GM12878 (cell line): Measurements from ENCODE around the gene LDLRAD3. TPM values are rescaled to one million over a fixed set of nuclear protein-coding genes. Genes with fewer than 3 reads are reported as not detected.

ENCODE experiments used
- ATAC-seq: fragments of 200-7000 bp; cut with Tn5 transposase; 3 replicates; pipeline ENCODE4 v1.9.1; 2020; ENCODE audit warnings: mild to moderate bottlenecking, moderate library complexity
- BruUV-seq: library from RNA; stranded (reverse); fragments of 400-500 nt; replicated peaks from 2 replicates; lab custom pipeline; 2021; lab: Mats Ljungman, UMichigan
- CTCF ChIA-PET: fragments of 300-600 bp; sonication (Branson Sonifier 250); formaldehyde crosslinking; extraction: SDS; loops from one replicate; lab custom pipeline; 2021; ENCODE audit warnings: inconsistent platforms; lab: Yijun Ruan, JAX
- POLR2A ChIA-PET: fragments of 350-600 bp; formaldehyde crosslinking; extraction: SDS; loops from one replicate; lab custom pipeline; 2021; ENCODE audit warnings: inconsistent platforms; lab: Charles Lee
- RAD21 ChIA-PET: fragments of 300-600 bp; sonication (Branson Sonifier 250); formaldehyde crosslinking; loops from one replicate; lab custom pipeline; 2023; ENCODE audit warnings: antibody characterized with exemption; ENCODE audit not compliant: unreplicated experiment; lab: Charles Lee
- SMC1A ChIA-PET: fragments of 300-600 bp; sonication (Branson Sonifier 250); formaldehyde crosslinking; loops from one replicate; lab custom pipeline; 2023; ENCODE audit not compliant: unreplicated experiment, uncharacterized antibody; lab: Charles Lee
- DNase-seq: peaks from one replicate; pipeline ENCODE4 v3.0.0-alpha.2; 2011; ENCODE audit warnings: low read depth, low spot score
- FAIRE-seq: peaks from 3 replicates; lab custom pipeline; 2011; peaks lifted over from hg19 to GRCh38; lab: Jason Lieb, UNC
- H2AFZ ChIP-seq: 2 replicates; pipeline ENCODE4 v1.6.0; 2011; ENCODE audit warnings: low read depth, low read length, control low read depth; ENCODE audit not compliant: control insufficient read depth
- H3K27ac ChIP-seq: 2 replicates; pipeline ENCODE4 v1.5.1; 2011; ENCODE audit warnings: control low read depth; ENCODE audit not compliant: control insufficient read depth, insufficient read depth
- H3K27me3 ChIP-seq, 2 experiments: replicated peaks in 1 of 2; 2 replicates each; pipeline versions ENCODE4 v1.6.0 to v1.6.1; 2011; ENCODE audit warnings: low read length in 1 of 2; ENCODE audit not compliant: control insufficient read depth in 2 of 2, insufficient read depth in 2 of 2
- H3K36me3 ChIP-seq, 2 experiments: 2 replicates each; pipeline ENCODE4 v1.5.1; 2011; ENCODE audit warnings: low read length in 1 of 2; ENCODE audit not compliant: control insufficient read depth in 2 of 2, insufficient read depth in 2 of 2
- H3K4me1 ChIP-seq: 2 replicates; pipeline ENCODE4 v1.6.1; 2011; ENCODE audit warnings: mild to moderate bottlenecking, low read length, moderate library complexity, mixed read lengths; ENCODE audit not compliant: control insufficient read depth, insufficient read depth
- H3K4me2 ChIP-seq: 2 replicates; pipeline ENCODE4 v1.6.0; 2011; ENCODE audit warnings: control low read depth; ENCODE audit not compliant: control insufficient read depth, insufficient read depth
- H3K4me3 ChIP-seq: fragments of 200-600 bp; sonication (generic); 2 replicates; pipeline ENCODE4 v1.5.1; 2016
- H3K79me2 ChIP-seq: 2 replicates; pipeline ENCODE4 v1.6.0; 2011; ENCODE audit warnings: low read length; ENCODE audit not compliant: control insufficient read depth, insufficient read depth
- H3K9ac ChIP-seq: 2 replicates; pipeline ENCODE4 v1.8.0; 2011; ENCODE audit warnings: low read length, control low read depth, mixed read lengths; ENCODE audit not compliant: control insufficient read depth, insufficient read depth
- H3K9me3 ChIP-seq: replicated peaks from 3 replicates; pipeline ENCODE4 v1.5.1; 2011; ENCODE audit warnings: mild to moderate bottlenecking, low read length; ENCODE audit not compliant: control insufficient read depth, insufficient read depth
- H4K20me1 ChIP-seq: 2 replicates; pipeline ENCODE4 v1.6.0; 2011; ENCODE audit not compliant: control insufficient read depth, insufficient read depth
- BRCA1 ChIP-seq: IDR thresholded peaks from 2 replicates; pipeline ENCODE4 v1.6.1; 2011; ENCODE audit warnings: low read depth, low read length, improper control_type of control experiment
- ETV6 ChIP-seq, 2 experiments: fragments of 450-650 bp in 1 of 2; IDR thresholded peaks in 1 of 2; conservative IDR thresholded peaks in 1 of 2; 2 replicates each; pipeline ENCODE4 v1.6.1; 2014; ENCODE audit warnings: antibody characterized with exemption in 1 of 2, borderline replicate concordance in 1 of 2, low read depth in 1 of 2, mild to moderate bottlenecking in 1 of 2, moderate library complexity in 1 of 2
- HDAC6 ChIP-seq: fragments of 200-600 bp; sonication (generic); IDR thresholded peaks from one replicate; pipeline ENCODE4 v1.8.0; 2017; ENCODE audit warnings: antibody characterized with exemption; ENCODE audit not compliant: unreplicated experiment
- JUNB ChIP-seq: IDR thresholded peaks from 2 replicates; pipeline ENCODE4 v1.6.1; 2016; ENCODE audit warnings: antibody characterized with exemption, mild to moderate bottlenecking
- MXI1 ChIP-seq: fragments of 150-350 bp; IDR thresholded peaks from 2 replicates; pipeline ENCODE4 v1.6.1; 2011; ENCODE audit warnings: low read depth, mild to moderate bottlenecking, inconsistent platforms, low read length, improper control_type of control experiment
- MYC ChIP-seq: IDR thresholded peaks from 2 replicates; pipeline ENCODE4 v1.6.1; 2011; ENCODE audit warnings: mild to moderate bottlenecking, low read length, moderate library complexity, inconsistent platforms; ENCODE audit not compliant: insufficient read depth, insufficient replicate concordance, insufficient read length, severe bottlenecking
- NBN ChIP-seq: fragments of 450-650 bp; IDR thresholded peaks from 2 replicates; pipeline ENCODE4 v1.6.1; 2016
- NR2C1 ChIP-seq: fragments of 450-650 bp; IDR thresholded peaks from 2 replicates; pipeline ENCODE4 v1.6.1; 2017; ENCODE audit warnings: antibody characterized with exemption, mild to moderate bottlenecking, moderate library complexity
- SMAD1 ChIP-seq: fragments of 450-650 bp; IDR thresholded peaks from 2 replicates; pipeline ENCODE4 v1.6.1; 2018; ENCODE audit warnings: mild to moderate bottlenecking, low read depth; ENCODE audit not compliant: partially characterized antibody
- ZNF274 ChIP-seq: IDR thresholded peaks from one replicate; pipeline ENCODE4 v1.8.0; 2011; ENCODE audit not compliant: insufficient read length, insufficient read depth
- ZNF687 ChIP-seq: fragments of 450-650 bp; IDR thresholded peaks from 2 replicates; pipeline ENCODE4 v1.6.1; 2017; ENCODE audit warnings: mild to moderate bottlenecking, moderate library complexity
- ZSCAN29 ChIP-seq: fragments of 450-650 bp; IDR thresholded peaks from 2 replicates; pipeline ENCODE4 v1.6.1; 2017; ENCODE audit warnings: mild to moderate bottlenecking, moderate library complexity
- WGBS: methylation state at CpG from one replicate; pipeline ENCODE4 v1.1.6; 2016; ENCODE audit warnings: low lambda C conversion rate; ENCODE audit not compliant: insufficient replicate concordance, insufficient coverage; ENCODE audit errors: missing lambda C conversion rate; 5-methylcytosine and 5-hydroxymethylcytosine counted together
- in situ Hi-C: fragments of 300-500 bp; cut with MboI; formaldehyde crosslinking; loops from 9 replicates; pipeline ENCODE4 v1.14.3; 2018; ENCODE audit warnings: mixed read lengths
- intact Hi-C: fragments of 100-400 bp; cut with micrococcal nuclease; formaldehyde crosslinking; loops from one replicate; pipeline ENCODE4 v1.14.2; 2022; ENCODE audit not compliant: unreplicated experiment
- polyA plus RNA-seq, 11 experiments: library from polyadenylated mRNA; depleted of rRNA in 4 of 11; unstranded in 6 of 11; stranded (reverse) in 5 of 11; fragments of >200 nt; fragmentation: Nextera tagmentation in 4 of 11; fragmentation: Illumina TruSeq in 1 of 11; extraction: Ambion mirVana in 4 of 11; extraction: Trizol in 1 of 11; gene quantifications; 1 replicate in 1 of 11; 2 replicates in 10 of 11; pipeline versions ENCODE4 v1.2.1 to v1.2.3, GENCODE V29; 2011 to 2016; ENCODE audit warnings: inconsistent platforms in 2 of 11, missing spikeins in 2 of 11, low read depth in 1 of 11
- total RNA-seq, 4 experiments: library from RNA; depleted of rRNA in 3 of 4; stranded (reverse); fragments of >200 nt in 3 of 4; fragmentation: Illumina TruSeq in 1 of 4; extraction: Trizol in 1 of 4; gene quantifications; 2 replicates each; pipeline versions ENCODE4 v1.2.1 to v1.2.3, GENCODE V29; 2013 to 2021

LDLRAD3 gene
- total and polyA plus RNA-seq, 10 of the 15 experiments (the other 5 are each of a cell fraction or from before 2014, with no cell fraction given), result 2.5 to 17.2 (median 10.7) TPM

- POLR2A ChIA-PET, result interaction anchor here (1.2 kb wide), 1 partner anchor 16 kb away, joined by 3 read pairs; no protein-coding TSS in a partner anchor
- H3K79me2 ChIP-seq, result no peaks in the 10 kb centered on the region
- in situ Hi-C loops, result no loop called here
- ATAC-seq, result no peak
- no peak for DNase-seq
- FAIRE-seq, result no peak
- no peaks in the 10 kb centered on the region for H4K20me1 ChIP-seq
- no peaks in the 10 kb centered on the region for H3K36me3 ChIP-seq
- RAD21 ChIA-PET, result no interaction called here
- H3K4me1 ChIP-seq, result no peaks in the 10 kb centered on the region
- CTCF ChIA-PET, result interaction anchor here (0.6 to 1.3 kb wide), 2 partner anchors 45 to 116 kb away, joined by 3 read pairs; no protein-coding TSS in a partner anchor
- SMC1A ChIA-PET, result interaction anchor here (1.6 kb wide), 1 partner anchor 114 kb away, joined by 4 read pairs; no protein-coding TSS in a partner anchor
- no peak overlapping the region for H2AFZ ChIP-seq
- BruUV-seq, result no TSS peak
- 9% methylated on average over 1 of the region's 1 CpG for WGBS
- no peak overlapping the region for H3K4me3 ChIP-seq
- peaks cover 0 to 3% of the 10 kb centered on the region in 2 experiments; a peak in 2 of 4 replicates for H3K27me3 ChIP-seq
- no peaks in the 10 kb centered on the region; the same call in 2 of the 3 replicates for H3K9me3 ChIP-seq
- intact Hi-C loops, result no loop called here
- no peak overlapping the region for H3K4me2 ChIP-seq
- H3K27ac ChIP-seq, result no peak overlapping the region
- H3K9ac ChIP-seq, result no peak overlapping the region
- no peak for TF ChIP-seq ZNF274
- TF ChIP-seq ZSCAN29, result no peak
Observed at GRCh38 chr11:35935390-35935789, 8.5 kb upstream of the LDLRAD3 start.

- Histone ChIP-seq H3K9me3 (no peaks in the 10 kb centered on the region; the same call in 2 of the 3 replicates), H3K79me2 (no peaks in the 10 kb centered on the region), H2AFZ (no peak overlapping the region), H3K36me3 (no peaks in the 10 kb centered on the region), H3K4me2 (no peak overlapping the region), H3K9ac (no peak overlapping the region), H4K20me1 (no peaks in the 10 kb centered on the region), H3K27ac (no peak overlapping the region), H3K4me1 (no peaks in the 10 kb centered on the region), H3K27me3 (peaks cover 0 to 3% of the 10 kb centered on the region in 2 experiments; a peak in 2 of 4 replicates), H3K4me3 (no peak overlapping the region)
- ChIA-PET CTCF (no interaction called here), RAD21 (no interaction called here), SMC1A (interaction anchor here (1.1 to 1.7 kb wide), 6 partner anchors 8 to 115 kb away, joined by 3 to 5 read pairs (median 3); no protein-coding TSS in a partner anchor), POLR2A (no interaction called here)
- DNase-seq (no peak), FAIRE-seq (no peak), ATAC-seq (no peak)
- 16% methylated on average over 3 of the region's 3 CpGs for whole genome bisulfite sequencing
- in situ Hi-C loops, result no loop called here
- intact Hi-C loops, result no loop called here
- no TSS peak for BruUV-seq
- TF ChIP-seq MXI1 (no peak), JUNB (no peak), ETV6 (conservative IDR thresholded peaks at IDR 0.05 in 1 of 2, IDR thresholded peaks at IDR 0.05 in 1 of 2; ENCODE audit: borderline replicate concordance in 1 of 2, low read depth in 1 of 2) (no peak), BRCA1 (no peak), NR2C1 (no peak), HDAC6 (no peak), ZNF687 (no peak), SMAD1 (no peak), MYC (no peak), NBN (no peak)
Observed at GRCh38 chr11:35937111-35937510, 6.8 kb upstream of the LDLRAD3 start.
